Measurements from ENCODE around the gene CRLF1. TPM values are rescaled to one million over a fixed set of nuclear protein-coding genes. Genes with fewer than 3 reads are reported as not detected.

Gene CRLF1
- total and polyA plus RNA-seq, 10 of the 15 experiments (the other 5 are each of a cell fraction or from before 2014, with no cell fraction given) = 0.10 to 1.2 (median 0.49) TPM; not detected in 4

GRCh38 chr19:18636183-18636968, 29.8 kb upstream of the CRLF1 start (continued):
- TF ChIP-seq SPI1 (IDR thresholded peaks at IDR 0.05; ENCODE audit: borderline replicate concordance, insufficient read depth, low read depth, low read length) (peak; percentile 8; the same call in 1 of the 2 replicates), PKNOX1 (IDR thresholded peaks at IDR 0.05) (peak; percentile 48; the same call in 1 of the 2 replicates), CUX1 (IDR thresholded peaks at IDR 0.05; ENCODE audit: insufficient replicate concordance, low read depth, low read length) (no peak), SIX5 (IDR thresholded peaks at IDR 0.05; ENCODE audit: low read depth, low read length, severe bottlenecking) (no peak), NR2F1 (conservative IDR thresholded peaks at IDR 0.05) (no peak), HDAC2 (IDR thresholded peaks at IDR 0.05) (no peak), MLLT1 (IDR thresholded peaks at IDR 0.05) (peak; percentile 76), BMI1 (IDR thresholded peaks at IDR 0.05; ENCODE audit: borderline replicate concordance) (no peak), SP1 (IDR thresholded peaks at IDR 0.05; ENCODE audit: low read depth, low read length) (peak; percentile 9), ATF7 (IDR thresholded peaks at IDR 0.05; ENCODE audit: low read depth) (0 out of 2 replicates have a peak, but pooled peaks have one; percentile 30), USF1 (IDR thresholded peaks at IDR 0.05; ENCODE audit: borderline replicate concordance, extremely low read length, insufficient read depth, low read depth, low read length) (peak; percentile 20), MTA3 (IDR thresholded peaks at IDR 0.05; ENCODE audit: borderline replicate concordance, low read length) (no peak), NBN (IDR thresholded peaks at IDR 0.05) (peak; percentile 91)
- TF ChIP-seq, protein P1, sequence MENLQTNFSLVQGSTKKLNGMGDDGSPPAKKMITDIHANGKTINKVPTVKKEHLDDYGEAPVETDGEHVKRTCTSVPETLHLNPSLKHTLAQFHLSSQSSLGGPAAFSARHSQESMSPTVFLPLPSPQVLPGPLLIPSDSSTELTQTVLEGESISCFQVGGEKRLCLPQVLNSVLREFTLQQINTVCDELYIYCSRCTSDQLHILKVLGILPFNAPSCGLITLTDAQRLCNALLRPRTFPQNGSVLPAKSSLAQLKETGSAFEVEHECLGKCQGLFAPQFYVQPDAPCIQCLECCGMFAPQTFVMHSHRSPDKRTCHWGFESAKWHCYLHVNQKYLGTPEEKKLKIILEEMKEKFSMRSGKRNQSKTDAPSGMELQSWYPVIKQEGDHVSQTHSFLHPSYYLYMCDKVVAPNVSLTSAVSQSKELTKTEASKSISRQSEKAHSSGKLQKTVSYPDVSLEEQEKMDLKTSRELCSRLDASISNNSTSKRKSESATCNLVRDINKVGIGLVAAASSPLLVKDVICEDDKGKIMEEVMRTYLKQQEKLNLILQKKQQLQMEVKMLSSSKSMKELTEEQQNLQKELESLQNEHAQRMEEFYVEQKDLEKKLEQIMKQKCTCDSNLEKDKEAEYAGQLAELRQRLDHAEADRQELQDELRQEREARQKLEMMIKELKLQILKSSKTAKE (IDR thresholded peaks at IDR 0.05; ENCODE audit: low read depth, poor library complexity, severe bottlenecking) = no peak
